ENCODE data around the gene HDLBP.

The HDLBP gene

GRCh38 chr2:241185961-241186360 is 129.5 kb downstream of the HDLBP start:
- Histone ChIP-seq H3K36me3 (ENCODE audit: control insufficient read depth, insufficient read depth, low read length) (0 out of 2 replicates have a peak, but pooled peaks cover 2% of the 10 kb centered on the region), H3K27me3 (ENCODE audit: control insufficient read depth, insufficient read depth, low read length) (no peaks in the 10 kb centered on the region), H3K27ac (ENCODE audit: low read depth, low read length) (no peak overlapping the region), H3K9me3 (ENCODE audit: control insufficient read depth, insufficient read depth, low read depth, low read length) (no peaks in the 10 kb centered on the region), H3K4me3 (ENCODE audit: low read depth, low read length) (no peak overlapping the region), H3K9ac (ENCODE audit: low read length) (no peak overlapping the region), H3K4me1 (ENCODE audit: control insufficient read depth, insufficient read depth, low read length) (peaks cover 15% of the 10 kb centered on the region; the same call in 1 of the 2 replicates)

DNA sequence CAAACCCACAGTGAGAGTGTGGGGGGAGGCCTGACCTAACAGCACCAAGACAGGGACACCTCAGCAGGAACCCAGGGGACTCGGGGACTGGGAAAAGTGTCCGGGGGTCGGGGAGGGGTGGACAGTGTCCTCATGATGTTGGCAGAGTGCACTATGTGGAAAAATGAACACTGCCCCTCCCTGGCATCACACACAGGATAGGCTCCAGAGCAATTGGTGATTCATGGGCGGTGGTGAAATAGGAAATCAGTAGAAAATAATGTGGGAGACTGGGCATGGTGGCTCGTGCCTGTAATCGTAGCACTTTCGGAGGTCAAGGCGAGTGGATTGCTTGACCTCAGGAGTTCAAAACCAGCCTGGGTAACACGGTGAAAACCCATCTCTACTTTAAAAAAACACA is 130.6 kb downstream of the HDLBP start:
- 0 out of 2 replicates have a peak, but pooled peaks cover 2% of the 10 kb centered on the region for H3K36me3 ChIP-seq (ENCODE audit: control insufficient read depth, insufficient read depth, low read length)
- H3K9ac ChIP-seq (ENCODE audit: low read length): no peak overlapping the region

DNA sequence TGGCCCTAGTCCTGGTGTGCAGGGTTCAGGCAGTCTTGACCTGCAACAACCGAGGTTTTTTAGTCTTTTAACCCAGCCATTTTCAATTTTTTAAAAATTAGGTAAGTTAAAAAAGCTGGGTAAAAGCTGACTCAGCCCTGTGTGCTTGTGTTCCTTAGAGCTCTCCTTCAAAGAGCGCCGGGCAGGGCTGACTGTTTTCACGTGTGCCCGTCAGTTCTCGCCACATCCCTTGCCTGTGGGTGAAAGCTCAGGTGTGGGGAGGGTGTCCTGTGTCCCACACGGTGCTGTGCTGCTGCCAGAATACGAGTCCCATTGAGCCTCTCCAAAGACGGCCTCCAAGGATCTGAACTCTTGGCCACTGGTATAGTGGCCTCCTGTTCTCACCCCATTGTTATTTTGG is 132.3 kb downstream of the HDLBP start:
- no peaks in the 10 kb centered on the region for H3K27me3 ChIP-seq (ENCODE audit: control insufficient read depth, insufficient read depth, low read length)
- H3K9me3 ChIP-seq (ENCODE audit: control insufficient read depth, insufficient read depth, low read depth, low read length): no peaks in the 10 kb centered on the region
- H3K4me3 ChIP-seq (ENCODE audit: low read depth, low read length): no peak overlapping the region
- H3K36me3 ChIP-seq (ENCODE audit: control insufficient read depth, insufficient read depth, low read length): 0 out of 2 replicates have a peak, but pooled peaks cover 4% of the 10 kb centered on the region
- H3K9ac ChIP-seq (ENCODE audit: low read length): no peak overlapping the region
- H3K4me1 ChIP-seq (ENCODE audit: control insufficient read depth, insufficient read depth, low read length): peaks cover 10% of the 10 kb centered on the region; the same call in 1 of the 2 replicates
- no peak overlapping the region for H3K27ac ChIP-seq (ENCODE audit: low read depth, low read length)

More for the DNA sequence above, 130.6 kb downstream of the HDLBP start:
- Histone ChIP-seq H3K27me3 (ENCODE audit: control insufficient read depth, insufficient read depth, low read length) (no peaks in the 10 kb centered on the region), H3K4me1 (ENCODE audit: control insufficient read depth, insufficient read depth, low read length) (peaks cover 15% of the 10 kb centered on the region; the same call in 1 of the 2 replicates), H3K4me3 (ENCODE audit: low read depth, low read length) (no peak overlapping the region), H3K27ac (ENCODE audit: low read depth, low read length) (no peak overlapping the region), H3K9me3 (ENCODE audit: control insufficient read depth, insufficient read depth, low read depth, low read length) (no peaks in the 10 kb centered on the region)

GRCh38 chr2:241182531-241183133 is 132.8 kb downstream of the HDLBP start:
- Histone ChIP-seq H3K27me3 (ENCODE audit: control insufficient read depth, insufficient read depth, low read length) (no peaks in the 10 kb centered on the region), H3K27ac (ENCODE audit: low read depth, low read length) (no peak overlapping the region), H3K36me3 (ENCODE audit: control insufficient read depth, insufficient read depth, low read length) (0 out of 2 replicates have a peak, but pooled peaks cover 4% of the 10 kb centered on the region)

DNA sequence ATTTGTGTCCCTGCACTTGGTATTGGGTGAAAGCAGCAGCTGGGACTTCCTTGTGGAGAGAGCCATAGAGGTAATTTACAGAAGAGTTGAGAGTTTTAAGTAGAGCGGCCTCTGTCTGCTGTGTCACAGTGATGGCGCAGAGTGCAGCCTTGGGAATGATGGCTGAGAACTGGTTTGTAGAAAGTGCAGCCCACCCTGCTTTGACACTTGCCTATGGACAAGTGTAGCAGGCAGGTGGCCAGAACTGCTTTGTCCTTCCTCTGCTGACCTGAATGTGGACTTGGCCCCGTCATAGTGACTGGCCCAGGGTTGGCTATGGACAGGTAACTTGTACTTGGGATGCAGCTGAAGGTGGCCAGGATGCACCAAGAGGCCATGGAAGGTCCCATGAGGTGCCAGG is 133.3 kb downstream of the HDLBP start:
- Histone ChIP-seq H3K9me3 (ENCODE audit: control insufficient read depth, insufficient read depth, low read depth, low read length) (no peaks in the 10 kb centered on the region), H3K36me3 (ENCODE audit: control insufficient read depth, insufficient read depth, low read length) (0 out of 2 replicates have a peak, but pooled peaks cover 4% of the 10 kb centered on the region), H3K9ac (ENCODE audit: low read length) (no peak overlapping the region), H3K27ac (ENCODE audit: low read depth, low read length) (no peak overlapping the region), H3K4me3 (ENCODE audit: low read depth, low read length) (no peak overlapping the region), H3K4me1 (ENCODE audit: control insufficient read depth, insufficient read depth, low read length) (peaks cover 4% of the 10 kb centered on the region; the same call in 1 of the 2 replicates), H3K27me3 (ENCODE audit: control insufficient read depth, insufficient read depth, low read length) (no peaks in the 10 kb centered on the region)

More at GRCh38 chr2:241182531-241183133, 132.8 kb downstream of the HDLBP start:
- Histone ChIP-seq H3K4me3 (ENCODE audit: low read depth, low read length) (no peak overlapping the region), H3K9ac (ENCODE audit: low read length) (no peak overlapping the region), H3K9me3 (ENCODE audit: control insufficient read depth, insufficient read depth, low read depth, low read length) (no peaks in the 10 kb centered on the region), H3K4me1 (ENCODE audit: control insufficient read depth, insufficient read depth, low read length) (peaks cover 7% of the 10 kb centered on the region; the same call in 1 of the 2 replicates)

GRCh38 chr2:241180495-241180894 is 135.0 kb downstream of the HDLBP start:
- Histone ChIP-seq H3K27ac (ENCODE audit: low read depth, low read length) (no peak overlapping the region), H3K4me1 (ENCODE audit: control insufficient read depth, insufficient read depth, low read length) (no peaks in the 10 kb centered on the region), H3K36me3 (ENCODE audit: control insufficient read depth, insufficient read depth, low read length) (peaks cover 7% of the 10 kb centered on the region), H3K27me3 (ENCODE audit: control insufficient read depth, insufficient read depth, low read length) (no peaks in the 10 kb centered on the region), H3K4me3 (ENCODE audit: low read depth, low read length) (no peak overlapping the region), H3K9ac (ENCODE audit: low read length) (no peak overlapping the region), H3K9me3 (ENCODE audit: control insufficient read depth, insufficient read depth, low read depth, low read length) (no peaks in the 10 kb centered on the region)

DNA sequence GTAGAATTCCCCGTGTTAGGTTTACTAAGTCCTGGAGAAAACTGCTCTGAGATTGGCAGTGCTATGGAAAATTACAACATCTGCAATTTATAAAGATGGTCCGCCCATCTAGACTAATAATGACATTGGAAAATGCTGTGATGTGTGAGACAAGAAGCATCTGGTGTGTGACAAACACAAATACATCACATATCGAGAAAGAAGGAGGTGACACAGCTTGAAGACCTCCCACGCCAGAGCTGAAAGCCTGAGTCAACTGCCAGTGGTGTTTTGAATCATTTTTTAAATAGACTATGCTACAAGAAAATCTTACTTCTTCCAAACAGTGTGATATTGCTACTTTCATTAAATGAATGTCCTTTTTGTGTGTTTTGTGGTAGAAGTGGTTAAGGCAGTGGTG is 135.6 kb downstream of the HDLBP start:
- no peaks in the 10 kb centered on the region for H3K9me3 ChIP-seq (ENCODE audit: control insufficient read depth, insufficient read depth, low read depth, low read length)
- H3K36me3 ChIP-seq (ENCODE audit: control insufficient read depth, insufficient read depth, low read length): peaks cover 10% of the 10 kb centered on the region
- no peak overlapping the region for H3K9ac ChIP-seq (ENCODE audit: low read length)
- no peak overlapping the region for H3K27ac ChIP-seq (ENCODE audit: low read depth, low read length)
- H3K4me3 ChIP-seq (ENCODE audit: low read depth, low read length): no peak overlapping the region
- H3K27me3 ChIP-seq (ENCODE audit: control insufficient read depth, insufficient read depth, low read length): no peaks in the 10 kb centered on the region
- H3K4me1 ChIP-seq (ENCODE audit: control insufficient read depth, insufficient read depth, low read length): no peaks in the 10 kb centered on the region

DNA sequence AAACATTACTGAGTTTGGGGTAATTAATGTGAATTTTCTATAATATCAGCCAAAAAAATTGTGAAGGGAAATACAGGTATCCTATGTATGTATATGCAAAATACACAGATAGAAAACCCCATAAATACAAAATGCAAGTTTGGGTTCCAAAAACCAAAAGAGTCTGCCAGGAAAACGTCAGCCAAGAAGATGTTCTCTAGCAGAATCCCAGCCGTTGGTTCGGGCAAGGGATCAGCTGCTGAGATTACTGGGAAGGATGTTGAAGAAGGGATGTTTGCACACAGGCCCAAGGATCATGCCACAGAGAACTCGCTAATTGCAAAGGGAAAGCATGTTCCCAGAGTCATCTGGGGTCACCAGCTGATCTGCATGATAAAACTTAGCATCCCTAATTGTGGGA is 136.5 kb downstream of the HDLBP start:
- Histone ChIP-seq H3K9me3 (ENCODE audit: control insufficient read depth, insufficient read depth, low read depth, low read length) (no peaks in the 10 kb centered on the region), H3K36me3 (ENCODE audit: control insufficient read depth, insufficient read depth, low read length) (peaks cover 10% of the 10 kb centered on the region), H3K27me3 (ENCODE audit: control insufficient read depth, insufficient read depth, low read length) (no peaks in the 10 kb centered on the region), H3K4me3 (ENCODE audit: low read depth, low read length) (no peak overlapping the region), H3K9ac (ENCODE audit: low read length) (no peak overlapping the region), H3K4me1 (ENCODE audit: control insufficient read depth, insufficient read depth, low read length) (no peaks in the 10 kb centered on the region), H3K27ac (ENCODE audit: low read depth, low read length) (no peak overlapping the region)

DNA sequence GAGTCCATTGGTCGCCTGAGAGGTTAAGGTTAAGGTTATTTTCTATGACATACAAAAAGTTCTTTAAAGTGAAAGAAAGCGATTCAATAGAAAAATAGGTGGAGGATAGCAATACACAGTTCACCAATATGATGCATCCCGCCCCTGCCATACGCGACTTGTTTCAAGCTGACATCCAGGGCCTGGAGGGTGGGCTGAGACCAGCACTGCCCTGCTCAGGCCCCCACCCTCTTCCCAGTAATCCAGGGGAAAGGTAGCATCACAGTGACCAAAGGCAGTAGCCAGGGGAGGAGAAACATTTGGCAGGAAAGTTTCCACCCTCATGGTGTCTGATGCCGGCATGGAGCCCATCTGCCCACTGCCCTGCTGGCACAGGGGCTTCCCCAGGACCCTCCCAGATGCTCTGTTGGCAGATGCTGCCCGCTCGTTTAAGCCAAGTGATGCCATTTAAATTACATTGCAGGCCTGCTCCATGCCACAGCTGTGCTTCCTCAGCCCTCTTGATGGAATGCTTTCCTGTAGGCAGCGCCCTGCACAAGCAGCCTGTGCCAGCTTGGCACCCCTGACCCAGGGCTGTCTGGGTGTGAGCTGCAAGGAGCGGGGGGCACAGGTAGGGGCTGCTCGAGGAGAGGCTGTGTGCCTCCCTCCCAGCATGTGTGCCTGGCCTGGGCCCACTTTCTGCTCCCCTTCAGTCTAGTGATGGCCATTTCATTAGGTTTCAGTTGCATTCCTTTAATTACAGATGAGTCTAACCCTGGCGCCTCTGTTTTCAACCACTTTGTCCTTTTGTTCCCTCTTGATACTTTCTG is 137.7 kb downstream of the HDLBP start:
- no peak overlapping the region for H3K9ac ChIP-seq (ENCODE audit: low read length)
- no peak overlapping the region for H3K27ac ChIP-seq (ENCODE audit: low read depth, low read length)
- H3K4me3 ChIP-seq (ENCODE audit: low read depth, low read length): no peak overlapping the region
- H3K36me3 ChIP-seq (ENCODE audit: control insufficient read depth, insufficient read depth, low read length): peaks cover 8% of the 10 kb centered on the region
- no peaks in the 10 kb centered on the region for H3K9me3 ChIP-seq (ENCODE audit: control insufficient read depth, insufficient read depth, low read depth, low read length)
- no peaks in the 10 kb centered on the region for H3K4me1 ChIP-seq (ENCODE audit: control insufficient read depth, insufficient read depth, low read length)
- H3K27me3 ChIP-seq (ENCODE audit: control insufficient read depth, insufficient read depth, low read length): no peaks in the 10 kb centered on the region

Data from HUES6 (cell line).